ENCODE results near the gene CFAP157.

Gene CFAP157

GRCh38 chr9:127692071-127692470 lies 14.7 kb upstream of the CFAP157 start:
- no peak for DNase-seq (ENCODE audit: low read depth, low spot score)
- H3K27ac ChIP-seq: no peak overlapping the region

DNA sequence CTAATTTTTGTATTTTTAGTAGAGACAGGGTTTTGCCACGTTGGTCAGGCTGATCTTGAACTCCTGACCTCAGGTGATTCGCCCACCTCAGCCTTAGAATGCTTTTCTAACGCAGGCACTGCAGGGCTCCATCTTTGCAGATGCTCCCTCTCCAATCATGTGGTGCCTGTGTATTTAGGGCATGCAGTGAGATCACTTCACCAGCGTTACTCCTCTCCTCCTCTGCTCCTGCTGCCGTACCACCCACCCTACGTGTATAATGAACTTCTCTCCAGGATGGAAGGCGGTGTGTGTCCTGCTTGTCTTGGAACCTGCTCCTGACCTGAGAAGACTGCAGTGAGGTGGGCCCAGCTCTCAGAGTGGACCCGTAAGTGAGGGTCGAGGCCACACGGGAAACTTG lies 13.6 kb upstream of the CFAP157 start:
- DNase-seq (ENCODE audit: low read depth, low spot score): no peak
- no peak overlapping the region for H3K27ac ChIP-seq

DNA sequence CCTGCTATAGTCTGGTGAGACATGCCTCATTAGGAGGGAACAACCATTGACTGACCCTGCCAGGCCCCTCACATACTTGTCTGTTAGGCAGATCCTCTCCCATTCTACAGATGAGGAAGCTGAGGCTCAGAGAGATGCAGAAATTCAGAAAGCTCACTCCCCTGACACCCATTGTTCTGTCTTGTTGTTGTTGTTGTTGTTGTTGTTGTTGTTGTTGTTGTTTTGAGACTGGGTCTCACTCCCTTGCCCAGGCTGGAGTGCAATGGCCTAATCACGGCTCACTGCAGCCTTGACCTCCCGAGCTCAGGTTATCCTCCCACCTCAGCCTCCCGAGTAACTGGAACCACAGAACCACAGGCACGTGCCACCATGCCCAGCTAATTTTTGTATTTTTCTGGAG lies 13.1 kb upstream of the CFAP157 start:
- no peak for DNase-seq (ENCODE audit: low read depth, low spot score)
- no peak overlapping the region for H3K27ac ChIP-seq

DNA sequence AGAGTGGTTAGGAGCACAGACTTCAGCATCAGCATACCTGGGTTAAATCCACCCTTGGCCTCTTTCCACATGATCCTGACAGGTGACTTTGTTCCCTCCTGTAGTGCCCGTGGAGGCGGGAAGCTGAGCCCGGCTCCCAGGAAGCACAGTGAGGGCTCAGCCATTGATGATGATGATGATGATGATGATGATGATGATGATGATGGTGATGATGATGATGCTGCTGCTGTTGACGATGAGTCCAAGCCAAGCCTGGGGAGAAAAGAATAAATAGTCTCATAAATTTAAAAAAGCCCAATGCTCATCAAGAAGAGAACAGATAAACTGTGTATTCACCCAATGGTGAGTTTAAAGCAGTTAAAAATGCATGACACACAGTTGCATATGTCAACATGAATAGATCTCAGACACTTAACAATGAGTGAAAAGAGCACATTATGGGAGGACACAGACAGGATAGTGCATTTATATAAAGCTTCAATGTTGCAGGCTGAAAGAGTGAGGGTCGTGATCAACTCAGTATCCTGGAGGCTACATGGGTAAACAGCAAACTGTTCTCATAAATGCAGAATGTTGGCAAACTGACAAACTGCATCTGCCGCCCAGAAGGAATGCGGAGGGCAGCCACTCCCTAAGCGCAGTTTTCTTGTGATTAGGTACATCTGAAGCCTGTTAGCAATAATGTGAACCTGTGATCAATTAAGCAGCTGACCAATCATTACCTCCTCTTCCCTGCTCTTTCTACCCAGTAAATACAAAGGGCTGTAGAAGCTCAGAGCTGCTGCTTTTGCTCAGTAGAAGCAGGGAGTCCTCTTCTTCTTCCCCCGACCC lies 11.7 kb upstream of the CFAP157 start:
- no peak overlapping the region for H3K27ac ChIP-seq
- DNase-seq (ENCODE audit: low read depth, low spot score): no peak

GRCh38 chr9:127697575-127697974 lies 9.2 kb upstream of the CFAP157 start:
- H3K27ac ChIP-seq: no peak overlapping the region
- DNase-seq (ENCODE audit: low read depth, low spot score): no peak

- DNase-seq (ENCODE audit: low read depth, low spot score): no peak
- H3K27ac ChIP-seq: no peak overlapping the region
Observed at GRCh38 chr9:127698386-127698785, 8.4 kb upstream of the CFAP157 start.

DNA sequence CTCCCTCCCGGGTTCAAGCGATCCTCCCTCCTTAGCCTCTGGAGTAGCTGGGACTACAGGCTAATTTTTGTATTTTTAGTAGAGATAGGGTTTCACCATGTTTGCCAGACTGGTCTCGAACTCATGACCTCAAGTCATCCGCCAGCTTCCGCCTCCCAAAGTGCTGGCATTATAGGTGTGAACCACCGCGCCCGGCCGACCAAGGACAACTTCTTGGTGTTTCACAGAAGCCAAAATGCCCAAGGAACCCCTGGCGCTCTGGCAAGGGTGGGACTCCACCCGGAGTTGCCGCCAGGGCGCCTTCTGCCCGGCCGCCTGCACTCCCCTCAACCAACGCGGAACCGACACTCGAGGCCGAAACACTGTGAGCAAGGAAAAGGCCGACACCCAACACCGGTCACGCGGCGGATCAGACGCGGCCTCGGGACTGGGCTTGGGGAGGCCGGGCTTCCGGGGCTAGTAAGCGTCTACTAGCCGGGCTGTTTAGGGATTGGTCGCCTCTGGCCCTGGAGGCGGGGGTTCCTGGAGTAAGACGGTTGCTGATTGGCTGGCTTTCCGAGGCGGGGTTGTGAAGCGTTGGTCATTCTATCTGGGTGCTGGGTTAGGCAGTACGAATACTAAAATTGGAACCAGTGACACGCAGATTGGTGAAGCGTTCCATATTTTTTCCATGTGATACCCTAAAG lies 7.7 kb upstream of the CFAP157 start:
- peak; percentile 72 for DNase-seq (ENCODE audit: low read depth, low spot score)
- peak overlapping the region; percentile 50 for H3K27ac ChIP-seq

GRCh38 chr9:127700140-127700539 lies 6.6 kb upstream of the CFAP157 start:
- no peak for DNase-seq (ENCODE audit: low read depth, low spot score)
- no peak overlapping the region for H3K27ac ChIP-seq

GRCh38 chr9:127700594-127701255 lies 6.1 kb upstream of the CFAP157 start:
- DNase-seq (ENCODE audit: low read depth, low spot score): no peak
- H3K27ac ChIP-seq: no peak overlapping the region

DNA sequence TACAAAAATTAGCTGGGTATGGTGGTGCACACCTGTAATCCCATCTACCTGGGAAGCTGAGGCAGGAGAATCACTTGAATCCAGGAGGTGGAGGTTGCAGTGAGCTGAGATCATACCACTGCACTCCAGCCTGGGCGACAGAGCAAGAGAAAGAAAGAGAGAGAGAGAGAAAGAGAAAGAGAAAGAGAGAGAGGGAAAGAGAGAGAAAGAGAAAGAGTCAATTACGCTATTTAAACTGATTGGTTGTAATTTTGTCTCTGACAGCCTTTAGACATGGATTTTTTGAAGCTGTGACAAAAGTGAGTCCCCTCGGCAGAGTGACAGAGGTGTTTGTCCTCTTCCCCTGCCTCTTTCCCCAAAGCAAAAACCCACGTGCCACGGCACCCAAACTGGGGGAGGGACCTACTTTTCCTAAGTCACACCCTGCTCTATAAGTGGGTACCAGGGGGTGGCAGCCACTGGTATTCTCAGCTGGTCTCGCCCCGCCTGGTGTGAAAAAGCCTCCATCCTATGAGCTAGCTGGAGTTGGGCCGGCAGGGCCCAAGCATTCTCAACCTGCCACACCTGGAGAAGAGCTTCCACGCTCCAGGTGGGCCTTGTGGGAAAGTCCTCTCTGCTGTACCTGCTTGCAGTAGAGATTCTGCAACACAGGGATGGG lies 3.4 kb upstream of the CFAP157 start:
- DNase-seq (ENCODE audit: low read depth, low spot score): no peak
- H3K27ac ChIP-seq: no peak overlapping the region

DNA sequence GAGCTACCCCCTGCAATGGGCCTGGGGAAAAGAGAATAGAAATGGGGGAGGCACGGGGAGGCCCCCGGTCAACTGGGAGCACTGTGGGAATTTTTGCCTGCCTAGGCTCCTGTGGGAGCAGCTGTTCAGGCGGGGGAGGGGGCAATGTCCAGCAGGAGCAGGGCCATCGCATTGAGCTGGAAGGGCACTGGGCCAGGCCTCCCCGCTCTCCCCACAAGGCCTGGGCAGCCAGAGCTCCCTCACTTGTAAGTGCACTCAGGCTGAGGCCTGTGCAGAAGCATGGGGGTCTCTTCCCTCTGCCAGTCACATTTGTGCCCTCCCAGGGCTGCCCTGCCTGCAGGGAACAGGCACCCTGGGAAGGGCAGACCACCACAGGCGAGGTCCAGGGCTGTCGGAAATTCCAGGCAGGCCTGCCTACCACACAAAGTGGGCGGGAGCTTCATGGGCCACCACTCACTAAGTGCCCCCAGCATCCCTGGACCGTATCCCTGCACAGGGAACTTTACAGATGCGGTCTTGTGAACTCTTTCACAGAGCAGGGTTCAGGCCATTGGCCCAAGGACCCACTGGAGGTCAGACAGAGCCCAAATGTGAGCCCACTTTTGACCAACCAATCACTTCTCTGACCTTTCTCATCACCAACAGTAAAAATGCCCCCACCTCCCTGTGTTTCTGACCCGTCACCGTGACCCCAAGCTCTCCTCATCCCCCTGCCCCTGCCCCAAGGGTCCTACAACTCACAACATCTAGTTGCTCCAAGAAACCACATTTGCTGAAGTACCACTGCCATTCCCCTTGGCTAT lies 1.0 kb upstream of the CFAP157 start:
- DNase-seq (ENCODE audit: low read depth, low spot score): no peak
- H3K27ac ChIP-seq: no peak overlapping the region

- DNase-seq (ENCODE audit: low read depth, low spot score): no peak
- no peak overlapping the region for H3K27ac ChIP-seq
Observed at GRCh38 chr9:127707766-127708165, 978 bp downstream of the CFAP157 start.

GRCh38 chr9:127708952-127709587 lies 2.3 kb downstream of the CFAP157 start:
- no peak overlapping the region for H3K27ac ChIP-seq
- no peak for DNase-seq (ENCODE audit: low read depth, low spot score)

- H3K27ac ChIP-seq: no peak overlapping the region
- DNase-seq (ENCODE audit: low read depth, low spot score): no peak
Observed at GRCh38 chr9:127710204-127710783, 3.5 kb downstream of the CFAP157 start.

DNA sequence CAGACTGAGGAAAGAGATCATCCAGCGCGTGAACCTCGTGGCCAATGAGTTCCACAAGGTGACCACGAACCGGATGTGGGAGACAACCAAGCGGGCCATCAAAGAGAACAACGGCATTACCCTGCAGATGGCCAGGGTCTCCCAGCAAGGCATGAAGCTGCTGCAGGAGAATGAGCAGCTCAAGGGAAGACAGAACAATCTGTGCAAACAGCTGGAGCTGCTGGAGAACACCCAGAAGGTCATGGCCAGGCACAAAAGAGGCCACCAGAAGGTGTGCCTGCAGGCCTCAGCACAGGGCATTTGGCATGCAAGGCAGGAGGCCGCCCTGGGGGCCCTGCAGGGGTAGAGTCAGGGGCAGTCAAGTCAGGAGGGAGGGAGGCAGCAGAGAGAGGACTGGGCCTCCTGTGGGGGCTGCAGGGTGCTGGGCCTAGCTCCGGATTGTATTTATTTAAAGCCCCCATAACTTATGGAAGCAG lies 4.5 kb downstream of the CFAP157 start:
- H3K27ac ChIP-seq: no peak overlapping the region
- DNase-seq (ENCODE audit: low read depth, low spot score): no peak

GRCh38 chr9:127711831-127712274 lies 5.1 kb downstream of the CFAP157 start:
- H3K27ac ChIP-seq: no peak overlapping the region

GRCh38 chr9:127712371-127712770 lies 5.6 kb downstream of the CFAP157 start:
- DNase-seq (ENCODE audit: low read depth, low spot score): no peak
- no peak overlapping the region for H3K27ac ChIP-seq

More at GRCh38 chr9:127711831-127712274, 5.1 kb downstream of the CFAP157 start:
- no peak for DNase-seq (ENCODE audit: low read depth, low spot score)

GRCh38 chr9:127712867-127713266 lies 6.1 kb downstream of the CFAP157 start:
- DNase-seq (ENCODE audit: low read depth, low spot score): no peak
- H3K27ac ChIP-seq: no peak overlapping the region
